Activated T-helper 1 cell treated with anti-CD3 and anti-CD28 coated beads, Interleukin-12 subunit alpha, Interleukin-12 subunit beta, Interleukin-2, Interleukin-4 antibody, amounts not matched to agents 30 ng/mL and 10 ng/mL and 1 ng/mL, durations not matched to agents 14 hours and 24 hours and 36 hours (primary cell): Measurements from ENCODE around the gene ORM1. TPM values are rescaled to one million over a fixed set of nuclear protein-coding genes. Genes with fewer than 3 reads are reported as not detected.

ENCODE experiments used
- DNase-seq: peaks from one replicate; pipeline ENCODE4 v3.0.0; 2021; ENCODE audit warnings: low spot score
- H3K27ac Mint-ChIP-seq: one replicate; pipeline ENCODE4 v1.8.0; 2021; ENCODE audit warnings: mild to moderate bottlenecking, mixed read lengths
- H3K27me3 Mint-ChIP-seq: one replicate; pipeline ENCODE4 v1.8.0; 2022; ENCODE audit warnings: mild to moderate bottlenecking, moderate library complexity, mixed read lengths; ENCODE audit not compliant: insufficient read depth
- H3K36me3 Mint-ChIP-seq: one replicate; pipeline ENCODE4 v1.8.0; 2021; ENCODE audit warnings: low read depth, mixed read lengths
- H3K4me1 Mint-ChIP-seq: one replicate; pipeline ENCODE4 v1.8.0; 2021; ENCODE audit warnings: low read depth, mixed read lengths
- H3K4me3 Mint-ChIP-seq: one replicate; pipeline ENCODE4 v1.8.0; 2021; ENCODE audit warnings: mild to moderate bottlenecking, moderate library complexity, mixed read lengths
- H3K9me3 Mint-ChIP-seq: one replicate; pipeline ENCODE4 v1.8.0; 2021; ENCODE audit warnings: mixed read lengths
- intact Hi-C: fragments of 100-400 bp; cut with micrococcal nuclease; formaldehyde crosslinking; loops from one replicate; pipeline ENCODE4 v1.15.1; 2024
- total RNA-seq: library from RNA; stranded (reverse); gene quantifications from 2 replicates; pipeline ENCODE4 v1.2.3, GENCODE V29; 2022

Gene ORM1
- total RNA-seq, 1 donor from 2014 or later = not detected

- Mint-ChIP-seq H3K36me3 (peaks cover 71% of the 10 kb centered on the region), H3K9me3 (no peaks in the 10 kb centered on the region), H3K4me1 (peaks cover 86% of the 10 kb centered on the region), H3K27ac (peak overlapping the region; percentile 92), H3K27me3 (no peaks in the 10 kb centered on the region), H3K4me3 (peak overlapping the region; percentile 55)
- intact Hi-C loops = loop anchor here (1.0 kb wide), 3 partner anchors 11 to 25 kb away; no protein-coding TSS in a partner anchor
- no peak for DNase-seq
Observed at GRCh38 chr9:114373960-114374730, 51.2 kb downstream of the ORM1 start.

- no peak for DNase-seq
- Mint-ChIP-seq H3K36me3 (peaks cover 72% of the 10 kb centered on the region), H3K27me3 (no peaks in the 10 kb centered on the region), H3K27ac (peak overlapping the region; percentile 92), H3K4me3 (peak overlapping the region; percentile 59), H3K4me1 (peaks cover 86% of the 10 kb centered on the region), H3K9me3 (no peaks in the 10 kb centered on the region)
- intact Hi-C loops = no loop called here
Observed at GRCh38 chr9:114374936-114375335, 52.0 kb downstream of the ORM1 start.

GRCh38 chr9:114375386-114376175, 52.7 kb downstream of the ORM1 start:
- Mint-ChIP-seq H3K27me3 (no peaks in the 10 kb centered on the region), H3K4me1 (peaks cover 90% of the 10 kb centered on the region), H3K27ac (peak overlapping the region; percentile 92), H3K4me3 (peak overlapping the region; percentile 59), H3K36me3 (peaks cover 72% of the 10 kb centered on the region), H3K9me3 (no peaks in the 10 kb centered on the region)
- DNase-seq = no peak
- intact Hi-C loops = no loop called here

Other genes starting within 250 kb of the ORM1 start
- gene AMBP, start 244.8 kb upstream of the ORM1 start, total RNA-seq = not detected in 2 replicates
- gene KIF12, start 223.8 kb upstream of the ORM1 start, total RNA-seq = not detected in 2 replicates
- gene COL27A1, start 167.6 kb upstream of the ORM1 start, total RNA-seq = 6.1 and 7.4 TPM in 2 replicates
- not detected in 2 replicates for gene ORM2, start 6.8 kb downstream of the ORM1 start, total RNA-seq
- gene AKNA, start 64.9 kb downstream of the ORM1 start, total RNA-seq = 178 and 182 TPM in 2 replicates
- gene WHRN, start 182.4 kb downstream of the ORM1 start, total RNA-seq = 2.2 and 2.4 TPM in 2 replicates